H1 (cell line): ENCODE results near the gene LAMA3. TPM values are rescaled to one million over a fixed set of nuclear protein-coding genes. Genes with fewer than 3 reads are reported as not detected.

Experiments used
- CTCF ChIA-PET: fragments of 300-600 bp; sonication (Branson Sonifier 250); formaldehyde crosslinking; loops from one replicate; lab custom pipeline; 2021; ENCODE audit not compliant: partially characterized antibody; lab: Charles Lee
- POLR2A ChIA-PET: fragments of 300-600 bp; sonication (Branson Sonifier 250); formaldehyde crosslinking; loops from one replicate; lab custom pipeline; 2021; ENCODE audit warnings: inconsistent platforms; ENCODE audit not compliant: partially characterized antibody; lab: Charles Lee
- DNase-seq, 2 experiments: peaks; one replicate each; pipeline versions ENCODE4 v3.0.0 to v3.0.0-alpha.2; 2010 to 2022; ENCODE audit warnings: low spot score in 2 of 2, low read depth in 1 of 2, mixed read lengths in 1 of 2
- FAIRE-seq: peaks from 2 replicates; lab custom pipeline; 2011; peaks lifted over from hg19 to GRCh38; lab: Jason Lieb, UNC
- H2AFZ ChIP-seq: 2 replicates; pipeline ENCODE4 v1.8.1; 2012; ENCODE audit warnings: low read length, inconsistent platforms
- H2AK5ac ChIP-seq: 2 replicates; pipeline ENCODE4 v1.6.1; 2013; ENCODE audit warnings: low read depth, low read length
- H2BK120ac ChIP-seq: replicated peaks from 2 replicates; pipeline ENCODE3; 2013; ENCODE audit warnings: low read depth, low read length, inconsistent platforms
- H2BK12ac ChIP-seq: 2 replicates; pipeline ENCODE4 v1.6.1; 2013; ENCODE audit warnings: low read depth, low read length
- H2BK15ac ChIP-seq: 2 replicates; pipeline ENCODE4 v1.6.1; 2013; ENCODE audit warnings: low read length
- H2BK20ac ChIP-seq: 2 replicates; pipeline ENCODE4 v1.6.1; 2013; ENCODE audit warnings: low read length
- H2BK5ac ChIP-seq: 2 replicates; pipeline ENCODE4 v1.6.1; 2013; ENCODE audit warnings: low read depth, low read length
- H3K14ac ChIP-seq: 2 replicates; pipeline ENCODE4 v1.6.1; 2013; ENCODE audit warnings: inconsistent platforms; ENCODE audit not compliant: insufficient read length
- H3K18ac ChIP-seq: 2 replicates; pipeline ENCODE4 v1.6.1; 2013; ENCODE audit warnings: low read length; ENCODE audit errors: extremely low read depth
- H3K23ac ChIP-seq: 2 replicates; pipeline ENCODE4 v1.6.1; 2013; ENCODE audit warnings: inconsistent platforms; ENCODE audit not compliant: insufficient read length
- H3K23me2 ChIP-seq: 2 replicates; pipeline ENCODE4 v1.6.1; 2013; ENCODE audit warnings: low read depth, low read length
- H3K27ac ChIP-seq: 2 replicates; pipeline ENCODE4 v1.6.1; 2011; ENCODE audit warnings: low read depth, low read length, inconsistent platforms
- H3K27me3 ChIP-seq, 4 experiments: replicated peaks in 1 of 4; 1 replicate in 1 of 4; 2 replicates in 3 of 4; pipeline versions ENCODE4 v1.6.1 to v1.8.1; 2011 to 2013; ENCODE audit warnings: low read length in 3 of 4, mild to moderate bottlenecking in 3 of 4, inconsistent platforms in 2 of 4, mixed read lengths in 2 of 4, moderate library complexity in 1 of 4; ENCODE audit not compliant: control insufficient read depth in 3 of 4, insufficient read depth in 3 of 4; ENCODE audit errors: extremely low read depth in 1 of 4
- H3K36me3 ChIP-seq, 4 experiments: 2 replicates each; pipeline versions ENCODE4 v1.6.1 to v1.8.1; 2011 to 2013; ENCODE audit warnings: mild to moderate bottlenecking in 4 of 4, low read length in 3 of 4, moderate library complexity in 2 of 4, control low read depth in 1 of 4, inconsistent platforms in 1 of 4; ENCODE audit not compliant: insufficient read depth in 4 of 4, control insufficient read depth in 2 of 4
- H3K4ac ChIP-seq: replicated peaks from 2 replicates; pipeline ENCODE3; 2013; ENCODE audit warnings: low read length, low read depth, mixed read lengths, inconsistent platforms; ENCODE audit not compliant: insufficient read length
- H3K4me1 ChIP-seq, 4 experiments: replicated peaks in 1 of 4; 1 replicate in 1 of 4; 2 replicates in 3 of 4; pipeline versions ENCODE4 v1.6.1 to v1.8.1; 2011 to 2013; ENCODE audit warnings: low read length in 3 of 4, inconsistent platforms in 2 of 4, mixed read lengths in 1 of 4; ENCODE audit not compliant: insufficient read depth in 4 of 4, control insufficient read depth in 3 of 4
- H3K4me2 ChIP-seq, 2 experiments: 2 replicates each; pipeline versions ENCODE4 v1.6.1 to v1.8.1; 2011 to 2013; ENCODE audit warnings: low read depth in 2 of 2, low read length in 2 of 2, control low read depth in 1 of 2, inconsistent platforms in 1 of 2, mild to moderate bottlenecking in 1 of 2; ENCODE audit not compliant: insufficient read depth in 1 of 2
- H3K4me3 ChIP-seq, 4 experiments: fragments of 200-600, 300-600 bp in 1 of 4; sonication (generic), shearing (Covaris generic), sonication (Bioruptor Twin) in 1 of 4; 2 replicates each; pipeline versions ENCODE4 v1.5.1 to v1.8.1; 2011 to 2016; ENCODE audit warnings: low read length in 4 of 4, low read depth in 3 of 4, control low read depth in 2 of 4, inconsistent platforms in 2 of 4, mild to moderate bottlenecking in 2 of 4, mixed read lengths in 1 of 4, moderate library complexity in 1 of 4; ENCODE audit not compliant: insufficient read depth in 2 of 4; ENCODE audit errors: extremely low read depth in 1 of 4
- H3K56ac ChIP-seq: replicated peaks from 2 replicates; pipeline ENCODE3; 2013; ENCODE audit warnings: low read depth, mild to moderate bottlenecking, mixed read lengths, low read length, inconsistent platforms; ENCODE audit not compliant: insufficient read length
- H3K79me1 ChIP-seq: 2 replicates; pipeline ENCODE4 v1.6.1; 2013; ENCODE audit warnings: low read depth, low read length, control low read depth
- H3K79me2 ChIP-seq, 2 experiments: 2 replicates each; pipeline versions ENCODE4 v1.6.1 to v1.8.1; 2012 to 2013; ENCODE audit warnings: low read length in 2 of 2, mild to moderate bottlenecking in 2 of 2, inconsistent platforms in 1 of 2; ENCODE audit not compliant: insufficient read depth in 2 of 2, control insufficient read depth in 1 of 2
- H3K9ac ChIP-seq, 4 experiments: replicated peaks in 1 of 4; 1 replicate in 1 of 4; 2 replicates in 3 of 4; pipeline versions ENCODE4 v1.6.1 to v1.8.1; 2011 to 2013; ENCODE audit warnings: low read depth in 3 of 4, low read length in 3 of 4, control low read depth in 2 of 4, mild to moderate bottlenecking in 2 of 4, moderate library complexity in 2 of 4, inconsistent platforms in 1 of 4; ENCODE audit errors: extremely low read depth in 1 of 4
- H3K9me3 ChIP-seq, 2 experiments: 2 replicates each; pipeline versions ENCODE4 v1.6.1 to v1.8.1; 2012 to 2013; ENCODE audit warnings: mild to moderate bottlenecking in 2 of 2, moderate library complexity in 2 of 2, control low read depth in 1 of 2, inconsistent platforms in 1 of 2, low read depth in 1 of 2, low read length in 1 of 2, mixed read lengths in 1 of 2; ENCODE audit not compliant: insufficient read depth in 2 of 2
- H4K20me1 ChIP-seq, 2 experiments: replicated peaks in 1 of 2; 2 replicates each; pipeline versions ENCODE3 to v1.8.1; 2011 to 2013; ENCODE audit warnings: inconsistent platforms in 2 of 2, low read length in 2 of 2, mild to moderate bottlenecking in 1 of 2; ENCODE audit not compliant: insufficient read depth in 2 of 2, control insufficient read depth in 1 of 2
- H4K5ac ChIP-seq: 2 replicates; pipeline ENCODE4 v1.6.1; 2013; ENCODE audit warnings: low read length, low read depth, mixed read lengths, inconsistent platforms; ENCODE audit not compliant: insufficient read length
- H4K8ac ChIP-seq: 2 replicates; pipeline ENCODE4 v1.8.0; 2013; ENCODE audit warnings: mild to moderate bottlenecking, moderate library complexity, low read length, inconsistent platforms; ENCODE audit not compliant: insufficient read depth; ENCODE audit errors: extremely low read depth
- H4K91ac ChIP-seq: replicated peaks from 2 replicates; pipeline ENCODE3; 2013; ENCODE audit warnings: low read length, mixed read lengths, inconsistent platforms; ENCODE audit not compliant: insufficient read length
- CEBPB ChIP-seq: IDR thresholded peaks from 2 replicates; pipeline ENCODE4 v1.6.1; 2012; ENCODE audit warnings: low read depth, low read length
- EGR1 ChIP-seq: IDR thresholded peaks from 2 replicates; pipeline ENCODE4 v1.6.1; 2011; ENCODE audit warnings: low read depth, low read length, borderline replicate concordance
- GABPA ChIP-seq: IDR thresholded peaks from 2 replicates; pipeline ENCODE4 v1.6.1; 2011; ENCODE audit warnings: mild to moderate bottlenecking, low read length, moderate library complexity, borderline replicate concordance; ENCODE audit not compliant: insufficient read depth
- POLR2AphosphoS5 ChIP-seq: IDR thresholded peaks from 2 replicates; pipeline ENCODE4 v1.6.1; 2011; ENCODE audit warnings: low read depth, low read length
- SP1 ChIP-seq: IDR thresholded peaks from 2 replicates; pipeline ENCODE4 v1.6.1; 2011; ENCODE audit warnings: low read depth, low read length
- WGBS, 2 experiments: shearing (Covaris generic) in 1 of 2; methylation state at CpG; one replicate each; pipeline versions ENCODE4 v1.1.6 to v1.1.7; 2013 to 2015; ENCODE audit warnings: low lambda C conversion rate in 2 of 2, mixed read lengths in 2 of 2, inconsistent platforms in 1 of 2, low coverage in 1 of 2, missing lambda C conversion rate in 1 of 2; ENCODE audit not compliant: insufficient replicate concordance in 2 of 2, insufficient coverage in 1 of 2, insufficient read length in 1 of 2; ENCODE audit errors: extremely low coverage in 1 of 2, missing lambda C conversion rate in 1 of 2; 5-methylcytosine and 5-hydroxymethylcytosine counted together
- polyA plus RNA-seq, 7 experiments: library from polyadenylated mRNA; depleted of rRNA in 3 of 7; stranded (reverse) in 5 of 7; unstranded in 2 of 7; fragments of >200 nt in 5 of 7; fragments of 200-250 nt in 2 of 7; gene quantifications; 1 replicate in 5 of 7; 2 replicates in 1 of 7; 4 replicates in 1 of 7; pipeline versions ENCODE4 v1.2.1 to v1.2.3, GENCODE V29; 2011 to 2013; ENCODE audit warnings: missing spikeins in 2 of 7, mixed read lengths in 2 of 7
- total RNA-seq: library from RNA; stranded (reverse); fragmentation: NEBNext Ultra II Directional; extraction: Animal tissue kit (Norgen Biotek cat#: 25700); gene quantifications from 2 replicates; pipeline ENCODE4 v1.2.1, GENCODE V29; 2021

The LAMA3 gene
- total and polyA plus RNA-seq, 2 of the 8 experiments (the other 6 are each of a cell fraction or from before 2014, with no cell fraction given): 0.76 to 5.0 TPM

GRCh38 chr18:23922939-23923338 lies 233.7 kb downstream of the LAMA3 start:
- H3K27ac ChIP-seq: no peak overlapping the region
- 100% methylated on average over 1 of the region's 1 CpG; no CpG with 5 or more reads in 1 of the 2 experiments for WGBS, 2 experiments
- no peaks in the 10 kb centered on the region for H3K79me2 ChIP-seq
- H4K5ac ChIP-seq: no peak overlapping the region
- FAIRE-seq: no peak
- no peaks in the 10 kb centered on the region for H3K23me2 ChIP-seq
- H3K4me1 ChIP-seq: no peaks in the 10 kb centered on the region
- no peak overlapping the region for H2BK20ac ChIP-seq
- no peak overlapping the region for H3K56ac ChIP-seq
- H4K20me1 ChIP-seq: no peaks in the 10 kb centered on the region
- H3K27me3 ChIP-seq: no peaks in the 10 kb centered on the region
- no peaks in the 10 kb centered on the region for H3K36me3 ChIP-seq
- H2BK12ac ChIP-seq: no peak overlapping the region
- H2BK15ac ChIP-seq: no peak overlapping the region
- no peak overlapping the region for H3K4me2 ChIP-seq
- no peak for TF ChIP-seq POLR2AphosphoS5
- TF ChIP-seq CEBPB: no peak
- TF ChIP-seq EGR1: no peak
- no peak for TF ChIP-seq GABPA
- TF ChIP-seq SP1: no peak
- TF ChIP-seq, all 59 proteins: peak for 0
- Histone ChIP-seq H3K79me1 (no peaks in the 10 kb centered on the region), H3K9me3 (no peaks in the 10 kb centered on the region), H3K18ac (no peak overlapping the region), H2AK5ac (no peak overlapping the region), H3K9ac (no peak overlapping the region), H2BK5ac (no peak overlapping the region), H3K4ac (no peak overlapping the region), H3K14ac (no peak overlapping the region), H2AFZ (no peak overlapping the region), H3K4me3 (no peak overlapping the region), H4K91ac (no peak overlapping the region), H2BK120ac (no peak overlapping the region), H4K8ac (peak overlapping the region; percentile 22; the same call in 1 of the 2 replicates), H3K23ac (no peak overlapping the region)
- ChIA-PET CTCF (interaction anchor here (1.1 to 1.6 kb wide), 4 partner anchors 9 to 727 kb away, joined by 3 to 6 read pairs (median 4); no protein-coding TSS in a partner anchor), POLR2A (interaction anchor here (1.8 kb wide), 1 partner anchor 216 kb away, joined by 5 read pairs; the partner anchor contains the start of gene CABYR)
- no peak for DNase-seq
